Measurements from ENCODE around the gene RETN. TPM values are rescaled to one million over a fixed set of nuclear protein-coding genes. Genes with fewer than 3 reads are reported as not detected.

RETN gene
- total RNA-seq, 3 donors from 2014 or later (not counting 1 experiment from before 2014, with no cell fraction given), result 3.8 TPM; not detected in 2

- Histone ChIP-seq H3K4me1 (ENCODE audit: control insufficient read depth, insufficient read depth, low read length) (peaks cover 40% of the 10 kb centered on the region), H3K27me3 (ENCODE audit: control insufficient read depth, insufficient read depth, low read length) (no peaks in the 10 kb centered on the region), H3K27ac (ENCODE audit: low read length) (no peak overlapping the region), H3K36me3 (ENCODE audit: control insufficient read depth, insufficient read depth, low read length) (no peaks in the 10 kb centered on the region), H3K9me3 (ENCODE audit: control insufficient read depth, insufficient read depth, low read length) (peaks cover under 1% of the 10 kb centered on the region), H3K4me3 (ENCODE audit: low read length) (no peak overlapping the region)
- intact Hi-C loops (cut with micrococcal nuclease), result no loop called here
- 64% methylated on average over 11 of the region's 11 CpGs for WGBS (ENCODE audit: insufficient coverage)
- peaks cover 13 to 21% of the 10 kb centered on the region in 2 donors for H3K27me3 Mint-ChIP-seq (ENCODE audit: low read depth in 2 of 2)
- H3K9me3 Mint-ChIP-seq, result no peaks in the 10 kb centered on the region
- H3K36me3 Mint-ChIP-seq, result no peaks in the 10 kb centered on the region
- no peak overlapping the region for H3K27ac Mint-ChIP-seq
- TF ChIP-seq CTCF (IDR thresholded peaks at IDR 0.05), result no peak
- H3K4me3 Mint-ChIP-seq, result no peak overlapping the region
- no peak for ATAC-seq
- DNase-seq, result no peak
- no peaks in the 10 kb centered on the region for H3K4me1 Mint-ChIP-seq
Measured at GRCh38 chr19:7698583-7698982, 29.7 kb downstream of the RETN start.

GRCh38 chr19:7699003-7699402 lies 30.2 kb downstream of the RETN start:
- ATAC-seq (no peak), DNase-seq (no peak)
- H3K27ac ChIP-seq (ENCODE audit: low read length), result no peak overlapping the region
- H3K9me3 ChIP-seq (ENCODE audit: control insufficient read depth, insufficient read depth, low read length), result no peaks in the 10 kb centered on the region
- WGBS (ENCODE audit: insufficient coverage), result 55% methylated on average over 2 of the region's 2 CpGs
- H3K4me1 ChIP-seq (ENCODE audit: control insufficient read depth, insufficient read depth, low read length), result peaks cover 40% of the 10 kb centered on the region
- no peak overlapping the region for H3K4me3 ChIP-seq (ENCODE audit: low read length)
- intact Hi-C loops (cut with micrococcal nuclease), result no loop called here
- no peaks in the 10 kb centered on the region for H3K27me3 ChIP-seq (ENCODE audit: control insufficient read depth, insufficient read depth, low read length)
- no peak overlapping the region for H3K4me3 Mint-ChIP-seq
- no peaks in the 10 kb centered on the region for H3K9me3 Mint-ChIP-seq
- H3K4me1 Mint-ChIP-seq, result no peaks in the 10 kb centered on the region
- TF ChIP-seq CTCF (IDR thresholded peaks at IDR 0.05), result no peak
- peak overlapping the region in 1 of 2 donors; percentile 52 for H3K27ac Mint-ChIP-seq
- H3K36me3 Mint-ChIP-seq, result no peaks in the 10 kb centered on the region
- H3K36me3 ChIP-seq (ENCODE audit: control insufficient read depth, insufficient read depth, low read length), result no peaks in the 10 kb centered on the region
- H3K27me3 Mint-ChIP-seq (ENCODE audit: low read depth in 2 of 2), result peaks cover 13 to 21% of the 10 kb centered on the region in 2 donors

GRCh38 chr19:7699417-7700401 lies 30.9 kb downstream of the RETN start:
- no peak for TF ChIP-seq CTCF (IDR thresholded peaks at IDR 0.05)
- H3K4me3 ChIP-seq (ENCODE audit: low read length), result no peak overlapping the region
- H3K27ac Mint-ChIP-seq, result peak overlapping the region in 1 of 2 donors; percentile 52
- H3K27ac ChIP-seq (ENCODE audit: low read length), result no peak overlapping the region
- no peaks in the 10 kb centered on the region for H3K27me3 ChIP-seq (ENCODE audit: control insufficient read depth, insufficient read depth, low read length)
- no peak for ATAC-seq
- no peaks in the 10 kb centered on the region for H3K36me3 ChIP-seq (ENCODE audit: control insufficient read depth, insufficient read depth, low read length)
- DNase-seq, result no peak
- intact Hi-C loops (cut with micrococcal nuclease), result no loop called here
- peaks cover 13 to 21% of the 10 kb centered on the region in 2 donors for H3K27me3 Mint-ChIP-seq (ENCODE audit: low read depth in 2 of 2)
- no peaks in the 10 kb centered on the region for H3K9me3 Mint-ChIP-seq
- peaks cover 40% of the 10 kb centered on the region for H3K4me1 ChIP-seq (ENCODE audit: control insufficient read depth, insufficient read depth, low read length)
- H3K4me1 Mint-ChIP-seq, result no peaks in the 10 kb centered on the region
- no peak overlapping the region for H3K4me3 Mint-ChIP-seq
- H3K36me3 Mint-ChIP-seq, result no peaks in the 10 kb centered on the region
- no peaks in the 10 kb centered on the region for H3K9me3 ChIP-seq (ENCODE audit: control insufficient read depth, insufficient read depth, low read length)
- 67% methylated on average over 13 of the region's 15 CpGs for WGBS (ENCODE audit: insufficient coverage)
